ENCODE results near the gene ROCK2.
A peak's percentile ranks its signal among the peaks of the same experiment; 100 is the strongest.

The ROCK2 gene

DNA sequence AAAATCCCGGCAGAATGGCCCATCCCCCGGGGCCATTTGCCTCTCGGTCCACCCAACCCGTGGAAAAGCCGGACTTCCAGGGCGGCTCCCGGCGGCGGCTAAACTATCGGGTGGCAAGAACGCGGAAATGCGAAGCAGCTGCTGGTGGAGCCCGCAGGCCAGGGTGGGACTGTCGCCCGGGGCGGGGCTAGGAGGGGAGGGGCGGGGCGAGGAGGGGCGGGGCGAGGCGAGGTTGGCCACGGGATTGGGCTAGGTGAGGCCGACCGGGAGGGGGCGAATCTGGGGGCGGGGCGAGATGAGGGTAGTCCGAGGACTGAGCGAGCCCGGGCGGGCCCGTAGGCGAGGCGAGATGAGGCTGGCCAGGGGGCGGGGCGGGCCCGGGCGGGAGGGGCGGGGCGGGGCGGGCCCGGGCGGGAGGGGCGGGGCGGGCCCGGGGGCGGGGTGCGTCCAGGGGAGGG lies 189.5 kb downstream of the ROCK2 start:
- in situ Hi-C loops (cut with MboI; ENCODE audit: low pct_unique_long_range_greater_than_20kb, low sequenced_read_pairs, unreplicated experiment) = no loop called here
- TF ChIP-seq, protein P1, sequence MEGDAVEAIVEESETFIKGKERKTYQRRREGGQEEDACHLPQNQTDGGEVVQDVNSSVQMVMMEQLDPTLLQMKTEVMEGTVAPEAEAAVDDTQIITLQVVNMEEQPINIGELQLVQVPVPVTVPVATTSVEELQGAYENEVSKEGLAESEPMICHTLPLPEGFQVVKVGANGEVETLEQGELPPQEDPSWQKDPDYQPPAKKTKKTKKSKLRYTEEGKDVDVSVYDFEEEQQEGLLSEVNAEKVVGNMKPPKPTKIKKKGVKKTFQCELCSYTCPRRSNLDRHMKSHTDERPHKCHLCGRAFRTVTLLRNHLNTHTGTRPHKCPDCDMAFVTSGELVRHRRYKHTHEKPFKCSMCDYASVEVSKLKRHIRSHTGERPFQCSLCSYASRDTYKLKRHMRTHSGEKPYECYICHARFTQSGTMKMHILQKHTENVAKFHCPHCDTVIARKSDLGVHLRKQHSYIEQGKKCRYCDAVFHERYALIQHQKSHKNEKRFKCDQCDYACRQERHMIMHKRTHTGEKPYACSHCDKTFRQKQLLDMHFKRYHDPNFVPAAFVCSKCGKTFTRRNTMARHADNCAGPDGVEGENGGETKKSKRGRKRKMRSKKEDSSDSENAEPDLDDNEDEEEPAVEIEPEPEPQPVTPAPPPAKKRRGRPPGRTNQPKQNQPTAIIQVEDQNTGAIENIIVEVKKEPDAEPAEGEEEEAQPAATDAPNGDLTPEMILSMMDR (IDR thresholded peaks at IDR 0.05; ENCODE audit: extremely low read depth, insufficient read depth, missing control alignments) = no peak
- peak; percentile 100 for DNase-seq (ENCODE audit: low spot score)

GRCh38 chr2:11154016-11154922 lies 190.2 kb downstream of the ROCK2 start:
- in situ Hi-C loops (cut with MboI; ENCODE audit: low pct_unique_long_range_greater_than_20kb, low sequenced_read_pairs, unreplicated experiment) = no loop called here
- TF ChIP-seq, protein P1 (IDR thresholded peaks at IDR 0.05; ENCODE audit: extremely low read depth, insufficient read depth, missing control alignments) = no peak
- no peak for DNase-seq (ENCODE audit: low spot score)

GRCh38 chr2:11152591-11152990 lies 191.8 kb downstream of the ROCK2 start:
- no peak for DNase-seq (ENCODE audit: low spot score)
- TF ChIP-seq, protein P1 (IDR thresholded peaks at IDR 0.05; ENCODE audit: extremely low read depth, insufficient read depth, missing control alignments) = no peak
- in situ Hi-C loops (cut with MboI; ENCODE audit: low pct_unique_long_range_greater_than_20kb, low sequenced_read_pairs, unreplicated experiment) = no loop called here

GRCh38 chr2:11147263-11147662 lies 197.2 kb downstream of the ROCK2 start:
- no peak for DNase-seq (ENCODE audit: low spot score)
- in situ Hi-C loops (cut with MboI; ENCODE audit: low pct_unique_long_range_greater_than_20kb, low sequenced_read_pairs, unreplicated experiment) = loop anchor here (25.0 kb wide), 2 partner anchors 265 to 440 kb away; no protein-coding TSS in a partner anchor
- TF ChIP-seq, protein P1 (IDR thresholded peaks at IDR 0.05; ENCODE audit: extremely low read depth, insufficient read depth, missing control alignments) = no peak

GRCh38 chr2:11146076-11146475 lies 198.4 kb downstream of the ROCK2 start:
- in situ Hi-C loops (cut with MboI; ENCODE audit: low pct_unique_long_range_greater_than_20kb, low sequenced_read_pairs, unreplicated experiment) = loop anchor here (25.0 kb wide), 2 partner anchors 266 to 441 kb away; no protein-coding TSS in a partner anchor
- TF ChIP-seq, protein P1 (IDR thresholded peaks at IDR 0.05; ENCODE audit: extremely low read depth, insufficient read depth, missing control alignments) = no peak
- DNase-seq (ENCODE audit: low spot score) = no peak

DNA sequence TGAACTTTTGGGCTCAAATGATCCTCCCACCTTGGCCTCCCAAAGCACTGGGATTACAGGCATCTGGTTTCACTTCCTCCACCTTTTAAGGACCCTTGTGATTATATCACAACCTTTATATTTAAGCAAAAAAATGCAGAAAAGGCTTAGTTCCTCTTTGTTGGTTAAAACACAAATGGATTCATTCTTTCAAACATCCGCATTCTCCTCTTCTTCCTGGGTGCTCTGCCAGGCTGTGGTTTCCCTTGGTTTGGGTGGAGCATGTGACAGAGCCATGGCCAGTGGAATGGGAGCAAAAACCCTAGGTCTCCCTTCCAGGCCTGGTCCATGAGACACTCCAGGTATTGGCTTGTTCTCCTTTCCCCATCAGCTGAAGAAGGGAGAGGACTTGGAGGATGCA lies 199.1 kb downstream of the ROCK2 start:
- TF ChIP-seq, protein P1 (IDR thresholded peaks at IDR 0.05; ENCODE audit: extremely low read depth, insufficient read depth, missing control alignments) = no peak
- in situ Hi-C loops (cut with MboI; ENCODE audit: low pct_unique_long_range_greater_than_20kb, low sequenced_read_pairs, unreplicated experiment) = loop anchor here (25.0 kb wide), 2 partner anchors 267 to 442 kb away; no protein-coding TSS in a partner anchor
- no peak for DNase-seq (ENCODE audit: low spot score)
